CD4-positive, alpha-beta T cell treated with Interleukin-6 for 4 hours (primary cell): Measurements from ENCODE around the gene DDRGK1.

Source experiments
- DNase-seq: peaks from one replicate; pipeline ENCODE4 v3.0.0-alpha.2; 2020; ENCODE audit warnings: mixed read lengths

DDRGK1 gene

DNA sequence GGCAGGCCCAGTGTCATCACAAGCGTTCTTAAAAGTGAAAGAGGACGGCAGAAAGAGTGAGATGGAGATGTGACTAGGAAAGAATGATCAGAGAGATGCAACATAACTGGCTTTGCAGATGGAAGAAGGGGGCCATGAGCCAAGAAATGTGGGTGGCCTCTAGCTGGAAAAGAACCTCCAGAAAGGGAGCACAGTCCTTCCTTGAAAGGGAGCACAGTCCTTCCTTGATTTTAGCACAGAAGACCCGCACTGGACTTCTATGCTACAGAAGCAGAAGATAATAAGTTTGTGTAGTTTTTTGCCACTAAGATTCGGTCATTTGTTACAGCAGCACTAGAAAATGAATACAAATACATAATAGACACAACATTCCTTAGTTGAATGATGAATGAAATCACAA lies 24.2 kb downstream of the DDRGK1 start:
- no peak for DNase-seq

DNA sequence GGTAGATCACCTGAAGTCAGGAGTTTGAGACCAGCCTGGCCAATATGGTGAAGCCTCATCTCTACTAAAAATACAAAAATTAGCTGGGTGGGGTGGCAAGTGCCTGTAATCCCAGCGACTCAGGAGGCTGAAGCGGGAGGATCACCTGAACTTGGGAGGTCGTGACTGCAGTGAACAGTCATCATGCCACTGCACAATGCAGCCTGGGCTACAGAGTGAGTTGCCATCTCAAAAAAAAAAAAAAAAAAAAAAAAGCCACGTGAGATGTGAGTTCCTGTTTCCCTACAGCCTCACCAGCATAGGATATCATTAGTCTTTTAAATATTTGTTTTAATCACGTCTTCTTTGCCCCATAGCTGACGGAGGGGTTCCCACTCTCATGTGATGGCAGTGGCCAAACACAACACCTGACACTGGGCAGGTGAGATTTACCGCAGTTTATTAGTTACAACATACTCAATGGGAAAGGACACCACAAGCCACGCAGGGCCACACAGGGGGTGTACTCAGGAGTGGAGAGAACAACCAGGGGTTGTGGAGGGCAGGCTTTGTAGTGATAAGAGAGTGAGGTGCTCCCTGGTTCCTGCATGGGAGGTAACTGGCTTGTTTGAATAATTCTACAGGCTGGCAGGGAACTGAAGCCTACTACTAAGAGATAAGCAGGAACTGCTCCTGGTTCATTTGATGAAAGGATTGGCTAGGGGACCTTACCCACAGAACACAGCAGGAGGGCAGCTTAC lies 26.6 kb downstream of the DDRGK1 start:
- no peak for DNase-seq

GRCh38 chr20:3175270-3175669 lies 29.2 kb downstream of the DDRGK1 start:
- DNase-seq, result no peak

DNA sequence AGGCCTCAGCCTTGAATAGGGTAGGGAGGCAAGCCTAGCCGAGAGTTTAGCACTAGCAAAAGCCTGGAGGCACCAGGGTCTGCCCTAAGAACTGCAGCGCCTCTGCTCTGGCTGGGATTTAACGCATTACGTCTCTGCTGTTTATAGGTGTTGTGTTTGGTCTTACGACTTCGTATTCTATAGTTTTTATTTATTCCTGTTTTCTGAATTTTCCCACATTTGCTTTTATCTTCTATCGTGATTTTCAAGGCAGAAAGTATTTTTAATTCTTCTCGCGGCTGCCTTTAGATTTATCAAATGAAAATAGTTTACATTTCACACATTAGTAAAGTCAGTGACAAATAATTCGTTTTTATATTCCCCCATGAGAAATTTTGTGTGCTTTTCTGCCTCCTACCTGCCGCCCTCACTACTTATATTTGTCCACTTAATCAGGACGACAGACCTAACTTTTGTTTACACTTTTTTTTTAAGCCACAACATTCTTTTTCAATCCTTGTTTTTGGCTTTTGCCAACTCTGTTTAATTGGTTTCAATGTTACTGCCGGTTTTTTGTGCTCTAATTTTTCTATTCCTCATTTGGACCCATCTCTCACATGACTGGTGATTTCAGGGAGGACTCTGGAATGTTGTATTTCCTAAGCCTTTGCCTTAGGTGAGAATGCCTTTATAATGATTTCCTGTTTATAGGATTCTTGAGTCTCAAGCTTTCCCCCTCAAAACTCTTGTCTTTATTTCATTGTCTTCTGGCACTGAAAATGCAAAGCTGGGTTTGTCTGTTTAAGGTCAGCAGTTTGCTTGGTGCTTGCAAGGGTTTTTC lies 29.8 kb downstream of the DDRGK1 start:
- DNase-seq, result no peak

GRCh38 chr20:3173610-3174441 lies 30.7 kb downstream of the DDRGK1 start:
- peak; percentile 96 for DNase-seq

- peak; percentile 89 for DNase-seq
Observed at GRCh38 chr20:3172933-3173609, 31.4 kb downstream of the DDRGK1 start, which contains the start of gene LZTS3. Gene LZTS3 (minus strand): TSS chr20:3173549. CDS start chr20:3167163, 6,386 bp downstream.

DNA sequence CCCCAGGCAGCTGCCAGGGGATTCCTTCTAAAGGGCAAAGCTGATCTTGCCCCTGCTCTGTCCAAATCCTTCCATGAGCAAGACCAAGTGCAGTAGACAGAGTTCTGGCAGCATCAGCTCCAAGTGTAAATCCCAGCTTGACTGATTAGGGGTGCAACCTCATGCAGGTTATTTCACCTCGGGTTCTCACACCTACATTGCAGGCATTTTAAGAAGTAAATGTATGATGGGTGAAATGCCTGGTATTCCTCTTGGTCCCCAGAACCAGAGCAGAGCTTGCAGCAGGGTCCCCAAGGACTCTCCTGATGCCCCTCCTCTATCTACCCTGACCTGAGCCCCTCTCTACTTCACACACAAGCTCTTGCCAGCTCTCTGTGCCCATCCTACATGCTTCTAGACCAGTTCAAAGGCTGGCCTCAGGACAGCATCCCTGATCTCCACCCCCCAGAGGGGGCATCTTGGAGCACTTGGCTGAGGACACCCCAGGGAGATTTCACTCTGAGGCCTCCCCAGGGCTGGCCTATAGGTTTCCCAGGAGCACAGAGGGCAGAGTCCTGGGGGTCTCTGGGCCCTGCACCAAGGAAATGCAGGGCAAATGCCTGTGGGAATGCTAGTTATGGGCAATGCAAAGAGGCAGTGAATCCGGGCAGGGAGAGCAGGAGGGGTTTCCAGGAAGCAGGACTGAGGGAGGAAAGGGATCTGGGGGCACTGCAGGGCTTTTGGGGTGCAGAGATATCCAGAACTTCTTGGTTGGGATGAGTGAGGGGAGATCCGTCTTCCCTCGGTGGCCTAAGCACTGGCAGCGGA lies 32.2 kb downstream of the DDRGK1 start:
- no peak for DNase-seq

- DNase-seq, result no peak
Observed at GRCh38 chr20:3171391-3172125, 32.9 kb downstream of the DDRGK1 start.

- no peak for DNase-seq
Observed at GRCh38 chr20:3168829-3169590, 35.5 kb downstream of the DDRGK1 start.

DNA sequence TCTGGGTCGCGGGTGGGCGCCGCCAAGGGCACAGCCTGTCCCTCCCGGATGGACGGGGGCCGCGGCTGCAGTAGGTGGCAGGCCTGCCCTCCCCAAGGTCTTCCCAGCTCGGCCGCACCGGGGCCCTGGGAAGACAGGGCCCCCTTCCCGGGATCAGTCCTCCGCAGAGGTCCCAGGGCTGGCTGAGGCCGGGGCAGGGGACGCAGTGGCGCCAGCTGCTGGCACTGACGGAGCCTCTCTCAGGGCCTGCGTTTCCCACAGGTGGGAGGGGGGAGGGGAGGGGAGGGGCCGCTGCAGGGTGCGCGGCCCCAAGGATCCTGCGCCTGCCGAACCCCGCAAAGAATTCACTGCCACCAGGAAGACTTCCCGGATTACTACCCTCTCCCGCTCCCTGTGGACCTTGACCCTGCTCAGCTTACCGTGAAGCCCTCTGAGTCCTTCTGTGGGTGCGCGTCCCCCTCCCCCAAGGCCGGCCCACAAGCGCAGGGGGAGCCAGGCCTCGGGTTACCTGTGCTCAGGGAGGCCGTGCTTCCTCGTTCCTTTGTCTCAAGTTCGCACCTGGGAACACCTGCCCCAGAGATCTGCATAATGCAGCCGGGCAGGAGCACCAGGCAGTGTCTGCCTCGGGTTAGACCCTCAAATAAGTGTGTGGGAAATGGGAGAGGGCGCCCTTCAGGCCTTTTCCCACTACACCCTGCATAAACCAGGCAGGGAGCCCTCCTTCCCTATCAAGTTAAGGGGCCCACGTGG lies 36.2 kb downstream of the DDRGK1 start:
- DNase-seq, result peak; percentile 49

DNA sequence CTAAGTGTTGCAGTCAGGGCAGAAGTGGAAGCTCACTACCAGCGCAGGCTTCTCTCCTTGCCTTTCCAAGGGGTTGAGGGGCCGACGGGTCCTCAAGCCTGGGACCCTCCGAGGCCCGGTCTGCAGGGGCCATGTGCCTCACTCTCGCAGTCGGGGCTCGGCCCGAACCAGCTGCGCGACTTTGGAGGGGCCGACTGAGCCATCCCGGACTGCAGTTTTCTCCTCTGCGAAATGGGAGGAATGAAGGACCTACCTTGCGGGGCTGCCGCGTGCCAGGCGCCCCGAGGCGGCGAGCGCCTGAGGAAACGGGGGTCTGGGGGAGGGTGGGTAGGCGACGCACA lies 36.8 kb downstream of the DDRGK1 start:
- no peak for DNase-seq

- no peak for DNase-seq
Observed at GRCh38 chr20:3166913-3167342, 37.6 kb downstream of the DDRGK1 start.

GRCh38 chr20:3166338-3166912 lies 38.1 kb downstream of the DDRGK1 start:
- DNase-seq, result no peak

DNA sequence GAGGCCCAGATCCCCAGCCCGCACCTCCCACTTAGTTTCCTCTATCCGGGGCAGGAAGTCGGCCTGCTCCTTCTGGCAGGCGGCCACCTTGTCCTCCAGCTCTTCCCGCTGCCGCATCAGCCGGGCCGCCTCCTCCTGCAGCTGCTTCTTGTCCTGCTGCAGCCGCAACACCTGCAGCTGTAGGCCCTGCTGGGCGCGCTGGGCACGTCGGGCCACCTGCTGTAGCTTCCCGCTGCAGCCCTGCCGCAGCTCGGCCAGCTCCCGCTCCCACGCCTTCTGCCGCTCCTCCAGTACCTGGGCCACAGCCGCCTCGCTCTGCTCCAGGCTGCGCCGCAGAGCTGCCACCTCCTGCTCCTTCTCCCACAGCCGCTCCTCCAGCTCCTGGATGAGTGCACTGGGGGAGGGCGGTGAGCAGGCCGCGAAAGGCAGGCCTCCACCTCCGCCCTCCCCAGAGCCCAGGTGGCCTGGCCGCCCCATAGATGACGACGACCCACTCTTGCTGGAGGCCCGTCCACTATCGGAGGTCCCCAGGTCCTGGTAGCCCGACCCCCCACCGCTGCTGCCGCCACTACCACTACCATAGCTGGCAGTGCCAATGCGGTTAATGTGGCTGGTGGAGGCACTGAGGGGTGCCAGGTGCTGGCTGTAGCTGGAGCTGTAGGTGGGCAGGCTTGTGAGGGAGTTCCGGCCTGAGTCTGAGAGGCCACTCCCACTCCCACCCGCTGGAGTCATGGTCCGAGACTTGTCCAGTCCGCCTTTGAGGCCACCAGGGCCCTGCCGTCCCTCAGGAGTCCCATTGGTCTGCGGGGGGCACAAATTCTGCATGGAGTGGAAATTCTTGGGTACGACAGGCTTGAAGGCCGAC lies 38.8 kb downstream of the DDRGK1 start:
- DNase-seq, result peak; percentile 18

DNA sequence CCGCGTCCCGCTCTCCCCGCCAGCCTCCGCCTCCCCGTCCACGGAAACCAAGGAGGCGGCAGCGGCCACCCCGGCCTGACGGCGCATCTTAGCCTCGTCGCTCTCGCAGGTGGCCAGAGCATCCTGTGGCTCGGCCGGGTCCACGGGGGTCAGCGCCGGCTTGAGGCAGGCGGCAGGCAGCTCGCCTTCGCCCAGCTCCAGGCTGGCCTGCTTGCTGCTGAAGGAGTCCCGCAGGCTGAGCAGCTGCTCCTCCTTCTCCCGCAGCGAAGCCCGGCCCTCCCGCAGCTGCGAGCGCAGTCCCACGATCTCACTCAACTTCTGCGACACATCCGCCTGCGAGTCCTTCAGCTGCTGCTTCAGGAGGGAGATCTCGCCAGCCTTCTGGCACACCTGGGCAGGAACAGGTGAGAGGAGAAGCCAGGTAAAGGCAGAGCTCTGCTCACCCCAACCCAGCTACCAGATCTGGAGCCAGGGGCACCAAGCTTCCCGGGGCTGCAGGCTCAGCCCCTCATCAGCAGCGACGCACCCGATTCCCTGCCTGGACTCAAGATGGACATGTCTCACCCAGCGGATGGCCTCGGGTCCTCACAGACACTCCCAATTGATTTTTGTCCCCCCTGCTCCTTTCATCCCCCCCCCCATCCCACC lies 39.6 kb downstream of the DDRGK1 start:
- DNase-seq, result no peak

DNA sequence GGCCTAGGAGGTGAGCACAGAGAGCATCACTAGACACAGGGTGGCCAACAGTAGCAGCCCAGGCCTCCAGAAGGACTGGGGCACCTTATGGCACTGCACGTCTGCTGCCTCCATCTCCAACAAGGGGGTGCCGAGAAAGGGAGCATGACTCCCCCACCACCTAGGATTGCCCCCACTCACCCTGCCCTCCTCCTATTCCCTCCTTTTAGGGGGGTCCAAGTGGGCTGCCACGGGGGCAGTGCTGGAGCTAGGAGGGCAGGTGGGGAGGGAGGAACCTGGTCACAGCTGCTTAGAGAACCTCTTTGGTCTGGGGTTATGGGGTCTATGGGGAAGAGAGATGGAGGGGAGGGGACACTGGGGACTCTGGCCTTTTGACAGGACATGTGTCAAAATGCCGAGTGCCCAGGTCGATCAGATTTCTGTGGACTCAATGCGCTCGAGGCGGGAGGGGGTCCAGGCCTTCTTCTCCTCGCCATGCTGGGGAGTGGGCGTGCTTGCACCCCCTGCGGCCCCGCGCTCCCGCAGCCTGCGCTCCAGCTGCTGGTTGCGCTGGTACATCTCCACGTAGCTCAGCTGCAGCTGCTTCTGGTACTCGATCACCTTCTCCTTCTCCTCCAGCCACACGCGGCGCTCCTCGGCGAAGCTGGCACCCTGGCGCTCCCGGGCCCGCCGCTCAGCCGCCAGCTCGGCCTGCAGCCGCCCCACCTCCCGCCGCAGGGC lies 40.3 kb downstream of the DDRGK1 start:
- no peak for DNase-seq
